ENCODE results near the gene RARS2. TPM values are rescaled to one million over a fixed set of nuclear protein-coding genes. Genes with fewer than 3 reads are reported as not detected.

The RARS2 gene
- total RNA-seq, 1 experiment from 2014 or later = 47.2 TPM

DNA sequence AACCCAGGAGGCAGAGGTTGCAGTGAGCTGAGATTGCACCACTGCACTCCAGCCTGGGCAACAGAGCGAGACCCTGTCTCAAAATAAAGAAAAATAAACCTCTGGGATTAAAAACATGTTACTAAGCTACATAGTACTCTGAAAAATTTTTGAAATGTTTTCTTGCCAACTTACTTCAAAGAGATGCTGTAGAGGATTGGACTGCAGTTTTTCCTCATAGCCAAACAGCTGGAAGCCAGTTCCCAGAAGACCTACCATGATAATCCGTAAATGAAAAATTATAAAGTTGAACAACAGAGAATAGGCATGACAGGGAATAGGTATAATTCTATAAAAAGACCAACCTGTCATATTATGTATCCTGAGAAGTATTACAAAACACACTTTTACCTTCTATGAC lies 48.0 kb downstream of the RARS2 start:
- no TSS peak for BruUV-seq (replicated peaks)
- ChIA-PET POLR2A (ENCODE audit: low non-redundant PET) (no interaction called here), CTCF (no interaction called here)
- intact Hi-C loops (cut with micrococcal nuclease; ENCODE audit: unreplicated experiment) = no loop called here
- Histone ChIP-seq H3K4me3 (ENCODE audit: low read depth, low read length, poor library complexity, severe bottlenecking) (no peak overlapping the region), H3K27ac (ENCODE audit: low read depth, low read length, poor library complexity, severe bottlenecking) (no peak overlapping the region), H3K27me3 (replicated peaks; ENCODE audit: insufficient read depth, low read depth, low read length, poor library complexity) (no peaks in the 10 kb centered on the region), H3K4me1 (ENCODE audit: insufficient read depth, low read length, poor library complexity, severe bottlenecking) (no peaks in the 10 kb centered on the region), H3K9me3 (ENCODE audit: low read depth, low read length, poor library complexity, severe bottlenecking) (peaks cover 9% of the 10 kb centered on the region), H3K36me3 (ENCODE audit: insufficient read depth, low read length, poor library complexity, severe bottlenecking) (peaks cover 26% of the 10 kb centered on the region)
- TF ChIP-seq, protein P1, sequence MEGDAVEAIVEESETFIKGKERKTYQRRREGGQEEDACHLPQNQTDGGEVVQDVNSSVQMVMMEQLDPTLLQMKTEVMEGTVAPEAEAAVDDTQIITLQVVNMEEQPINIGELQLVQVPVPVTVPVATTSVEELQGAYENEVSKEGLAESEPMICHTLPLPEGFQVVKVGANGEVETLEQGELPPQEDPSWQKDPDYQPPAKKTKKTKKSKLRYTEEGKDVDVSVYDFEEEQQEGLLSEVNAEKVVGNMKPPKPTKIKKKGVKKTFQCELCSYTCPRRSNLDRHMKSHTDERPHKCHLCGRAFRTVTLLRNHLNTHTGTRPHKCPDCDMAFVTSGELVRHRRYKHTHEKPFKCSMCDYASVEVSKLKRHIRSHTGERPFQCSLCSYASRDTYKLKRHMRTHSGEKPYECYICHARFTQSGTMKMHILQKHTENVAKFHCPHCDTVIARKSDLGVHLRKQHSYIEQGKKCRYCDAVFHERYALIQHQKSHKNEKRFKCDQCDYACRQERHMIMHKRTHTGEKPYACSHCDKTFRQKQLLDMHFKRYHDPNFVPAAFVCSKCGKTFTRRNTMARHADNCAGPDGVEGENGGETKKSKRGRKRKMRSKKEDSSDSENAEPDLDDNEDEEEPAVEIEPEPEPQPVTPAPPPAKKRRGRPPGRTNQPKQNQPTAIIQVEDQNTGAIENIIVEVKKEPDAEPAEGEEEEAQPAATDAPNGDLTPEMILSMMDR (conservative IDR thresholded peaks at IDR 0.05; ENCODE audit: low read depth, low read length) = no peak
- no peak for DNase-seq (ENCODE audit: low spot score)

- no peaks in the 10 kb centered on the region for H3K27me3 ChIP-seq (replicated peaks; ENCODE audit: insufficient read depth, low read depth, low read length, poor library complexity)
- DNase-seq (ENCODE audit: low spot score) = no peak
- TF ChIP-seq, protein P1 (conservative IDR thresholded peaks at IDR 0.05; ENCODE audit: low read depth, low read length) = no peak
- no peak for TF ChIP-seq EZH2 (IDR thresholded peaks at IDR 0.05; ENCODE audit: borderline replicate concordance, low read depth, low read length, poor library complexity, severe bottlenecking)
- peaks cover 9% of the 10 kb centered on the region for H3K9me3 ChIP-seq (ENCODE audit: low read depth, low read length, poor library complexity, severe bottlenecking)
- peaks cover 26% of the 10 kb centered on the region for H3K36me3 ChIP-seq (ENCODE audit: insufficient read depth, low read length, poor library complexity, severe bottlenecking)
- no peak overlapping the region for H3K27ac ChIP-seq (ENCODE audit: low read depth, low read length, poor library complexity, severe bottlenecking)
- CTCF ChIA-PET = no interaction called here
- no peaks in the 10 kb centered on the region for H3K4me1 ChIP-seq (ENCODE audit: insufficient read depth, low read length, poor library complexity, severe bottlenecking)
- H3K4me3 ChIP-seq (ENCODE audit: low read depth, low read length, poor library complexity, severe bottlenecking) = no peak overlapping the region
- intact Hi-C loops (cut with micrococcal nuclease; ENCODE audit: unreplicated experiment) = no loop called here
- POLR2A ChIA-PET (ENCODE audit: low non-redundant PET) = no interaction called here
- no TSS peak for BruUV-seq (replicated peaks)
These were observed 48.7 kb downstream of the RARS2 start for GRCh38 chr6:87541041-87541440.

- no TSS peak for BruUV-seq (replicated peaks)
- POLR2A ChIA-PET (ENCODE audit: low non-redundant PET) = no interaction called here
- H3K27me3 ChIP-seq (replicated peaks; ENCODE audit: insufficient read depth, low read depth, low read length, poor library complexity) = no peaks in the 10 kb centered on the region
- peaks cover 9% of the 10 kb centered on the region for H3K9me3 ChIP-seq (ENCODE audit: low read depth, low read length, poor library complexity, severe bottlenecking)
- no peak overlapping the region for H3K27ac ChIP-seq (ENCODE audit: low read depth, low read length, poor library complexity, severe bottlenecking)
- peaks cover 24% of the 10 kb centered on the region for H3K36me3 ChIP-seq (ENCODE audit: insufficient read depth, low read length, poor library complexity, severe bottlenecking)
- no peak for DNase-seq (ENCODE audit: low spot score)
- no peak overlapping the region for H3K4me3 ChIP-seq (ENCODE audit: low read depth, low read length, poor library complexity, severe bottlenecking)
- intact Hi-C loops (cut with micrococcal nuclease; ENCODE audit: unreplicated experiment) = no loop called here
- TF ChIP-seq, protein P1 (conservative IDR thresholded peaks at IDR 0.05; ENCODE audit: low read depth, low read length) = no peak
- no peak for TF ChIP-seq EZH2 (IDR thresholded peaks at IDR 0.05; ENCODE audit: borderline replicate concordance, low read depth, low read length, poor library complexity, severe bottlenecking)
- CTCF ChIA-PET = no interaction called here
- H3K4me1 ChIP-seq (ENCODE audit: insufficient read depth, low read length, poor library complexity, severe bottlenecking) = no peaks in the 10 kb centered on the region
These were observed 49.2 kb downstream of the RARS2 start for GRCh38 chr6:87540539-87540938.
